ENCODE results near the gene ACKR3.

Gene ACKR3

DNA sequence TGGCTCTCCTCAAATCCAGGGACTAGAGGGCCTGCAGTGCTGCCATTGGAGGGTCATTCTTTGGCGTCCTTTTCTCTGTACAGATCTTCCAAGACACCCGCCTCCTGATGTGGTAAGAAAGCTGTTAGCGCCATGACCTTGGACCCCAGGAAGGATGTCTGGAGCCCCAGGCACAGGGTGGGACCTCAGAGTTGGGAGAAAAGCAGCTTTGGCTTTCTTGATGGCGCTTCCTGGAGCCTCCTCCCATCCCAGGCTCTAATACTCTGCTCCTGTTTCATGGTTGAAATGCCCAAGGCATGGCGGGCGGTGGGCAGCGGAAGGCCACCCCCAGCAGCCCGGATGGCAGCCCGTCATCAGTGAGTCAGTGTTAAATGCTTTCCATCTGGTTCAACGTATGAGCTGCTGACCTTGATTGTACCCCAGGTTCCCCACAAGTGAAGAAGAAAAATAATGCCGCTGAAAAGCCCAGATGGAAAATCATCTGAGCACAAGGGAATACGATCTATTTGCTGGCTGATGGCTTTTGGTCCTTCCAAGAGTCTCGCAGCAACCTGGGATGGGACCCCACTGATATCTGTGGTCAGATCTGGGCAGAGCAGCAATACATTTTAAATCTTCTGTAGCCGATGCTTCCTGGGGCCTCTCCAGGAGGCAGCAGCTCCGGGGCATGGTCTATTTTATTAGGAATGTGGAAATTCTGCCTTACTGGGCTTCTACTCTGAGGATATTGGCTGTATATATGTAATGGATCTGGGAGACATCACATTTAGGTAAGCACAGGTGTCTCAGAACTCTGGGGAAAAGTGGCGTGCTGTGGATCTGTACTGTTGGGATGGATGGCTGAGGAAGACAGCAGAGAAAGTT lies 15.1 kb downstream of the ACKR3 start:
- no peak for DNase-seq (ENCODE audit: low read depth in 2 of 3, low spot score in 1 of 3)

DNA sequence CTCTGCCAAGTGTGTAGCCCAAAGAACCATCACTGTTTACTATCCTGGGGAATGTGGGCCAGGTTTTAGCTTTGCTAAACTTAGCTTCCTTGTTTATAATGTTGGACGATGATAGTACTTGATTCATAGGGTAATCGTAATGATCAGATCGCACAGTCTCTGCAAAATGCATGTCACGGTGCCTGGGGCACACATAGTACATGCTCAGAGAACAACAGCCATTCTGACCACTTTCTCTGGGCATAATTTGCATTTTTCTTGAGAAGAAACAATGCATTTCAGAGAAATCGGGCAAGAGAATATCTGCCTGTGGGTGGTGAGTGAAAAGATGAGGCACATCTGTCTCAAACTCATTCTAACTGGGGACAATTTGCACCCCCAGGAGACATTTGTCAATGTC lies 16.3 kb downstream of the ACKR3 start:
- DNase-seq (ENCODE audit: low read depth in 2 of 3, low spot score in 1 of 3) = no peak

DNA sequence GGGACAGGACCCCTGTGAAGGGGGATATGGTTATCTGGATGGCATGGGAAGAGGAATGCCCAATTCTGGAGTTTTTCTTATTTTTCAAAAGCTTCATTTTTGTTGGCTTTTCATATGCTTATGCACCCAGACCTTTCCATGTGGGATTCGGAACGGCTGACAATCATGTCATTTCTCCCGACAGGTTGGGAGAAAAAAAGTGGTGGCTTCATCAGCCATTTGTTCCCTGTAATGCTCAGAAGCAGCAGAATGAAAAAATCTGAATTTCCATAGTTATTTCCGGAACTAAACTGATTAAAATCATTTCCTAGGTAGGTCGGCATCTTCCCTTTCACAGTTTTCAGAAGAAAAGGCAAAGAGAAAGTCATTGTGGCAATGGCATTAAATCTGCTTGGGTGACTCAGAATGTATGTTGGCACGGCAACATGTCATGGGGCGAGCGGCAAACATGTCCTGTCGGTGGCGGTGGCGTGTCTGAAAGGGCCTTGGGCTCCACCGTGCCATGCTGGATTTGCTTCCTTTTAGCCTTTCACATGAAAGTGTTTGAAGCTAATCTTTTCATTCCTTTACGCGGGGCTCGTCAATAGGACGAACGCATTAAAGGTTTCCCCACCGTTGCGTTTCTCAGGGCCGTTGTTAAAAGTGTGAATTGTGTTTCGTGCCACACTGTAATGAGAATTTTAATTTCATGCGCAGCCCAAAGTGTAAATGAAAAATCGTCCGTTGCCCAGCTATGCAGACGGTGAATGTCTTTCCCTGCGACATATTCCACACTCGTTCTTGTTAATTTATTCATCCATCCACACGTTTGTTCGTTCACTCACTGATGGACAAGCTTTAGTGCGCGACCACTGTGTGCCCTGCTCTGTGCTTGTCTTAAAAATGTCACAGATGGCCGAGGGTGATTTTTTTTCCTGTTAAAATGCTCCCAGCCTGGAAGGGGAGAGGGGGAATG lies 18.5 kb downstream of the ACKR3 start:
- DNase-seq (ENCODE audit: low read depth in 2 of 3, low spot score in 1 of 3) = no peak

DNA sequence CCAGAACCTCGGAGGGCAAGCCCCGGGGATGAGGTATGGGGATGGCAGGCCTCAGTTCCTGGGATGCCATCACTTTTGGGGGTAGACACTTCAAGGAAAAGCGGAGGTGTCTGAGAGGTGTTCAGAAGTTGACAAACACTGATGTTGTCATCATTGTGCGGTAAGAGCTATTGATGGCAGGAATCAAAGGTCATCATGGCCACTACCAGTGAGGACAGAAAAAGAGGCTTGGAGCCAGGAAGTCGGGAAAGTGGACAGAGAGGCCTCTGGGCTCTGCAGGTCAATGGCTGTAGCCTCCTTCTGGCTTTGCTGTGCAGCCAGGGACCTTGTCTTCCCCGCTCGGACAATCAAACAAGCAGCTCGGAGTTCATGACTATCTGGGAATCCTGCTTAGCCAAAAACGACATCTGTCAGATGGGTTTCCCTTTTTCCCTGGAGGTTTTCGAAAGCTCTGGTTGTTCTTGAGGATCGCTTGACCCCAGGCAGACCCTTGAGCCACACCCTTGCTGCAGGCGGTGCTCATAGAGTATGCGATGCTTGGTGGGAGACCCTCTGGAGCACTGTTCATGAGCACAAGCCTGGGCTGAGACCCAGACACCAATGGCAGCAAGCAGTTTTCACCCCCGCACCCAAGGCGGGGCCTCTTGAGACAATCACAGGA lies 19.4 kb downstream of the ACKR3 start:
- no peak for DNase-seq (ENCODE audit: low read depth in 2 of 3, low spot score in 1 of 3)

DNA sequence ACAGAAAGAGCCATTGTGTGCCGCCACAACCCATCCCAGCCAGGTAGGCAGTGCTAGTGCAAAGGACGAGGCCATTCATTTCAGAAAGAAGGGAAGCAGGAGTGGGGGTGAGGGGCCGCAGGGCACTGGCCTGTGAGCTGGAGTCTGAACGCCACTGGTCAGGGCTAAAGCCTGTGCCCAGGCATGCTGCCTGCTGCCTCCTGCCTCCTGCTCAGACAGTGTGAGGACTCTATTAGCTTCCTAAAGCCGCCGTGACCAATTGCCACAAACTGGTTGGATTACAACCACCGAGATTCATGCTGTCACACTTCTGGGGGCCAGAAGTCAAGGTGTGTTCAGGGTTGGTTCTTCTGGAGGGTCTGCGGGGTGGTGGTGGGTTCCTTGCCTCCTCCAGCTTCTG lies 21.2 kb downstream of the ACKR3 start:
- DNase-seq (ENCODE audit: low read depth in 2 of 3, low spot score in 1 of 3) = no peak

DNA sequence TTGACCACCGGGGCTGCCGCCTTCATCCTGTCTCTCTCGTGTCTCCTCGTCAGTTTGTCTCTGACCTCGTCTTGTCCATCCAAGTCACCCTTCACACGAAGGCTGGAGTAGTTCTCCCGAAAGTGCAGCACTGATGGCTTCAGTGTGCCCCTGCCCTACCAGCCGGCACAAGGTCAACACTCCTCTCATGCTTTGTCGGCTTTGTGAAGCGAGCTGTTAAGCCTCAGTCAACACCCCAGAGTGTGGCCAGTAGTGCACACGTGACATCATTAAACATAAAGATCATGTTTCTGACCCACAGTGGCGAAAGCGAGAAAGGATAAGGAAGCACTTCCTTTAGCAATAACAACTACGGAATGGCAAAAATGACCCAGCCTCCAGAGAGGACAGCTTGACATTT lies 23.2 kb downstream of the ACKR3 start:
- DNase-seq (ENCODE audit: low read depth in 2 of 3, low spot score in 1 of 3) = no peak

DNA sequence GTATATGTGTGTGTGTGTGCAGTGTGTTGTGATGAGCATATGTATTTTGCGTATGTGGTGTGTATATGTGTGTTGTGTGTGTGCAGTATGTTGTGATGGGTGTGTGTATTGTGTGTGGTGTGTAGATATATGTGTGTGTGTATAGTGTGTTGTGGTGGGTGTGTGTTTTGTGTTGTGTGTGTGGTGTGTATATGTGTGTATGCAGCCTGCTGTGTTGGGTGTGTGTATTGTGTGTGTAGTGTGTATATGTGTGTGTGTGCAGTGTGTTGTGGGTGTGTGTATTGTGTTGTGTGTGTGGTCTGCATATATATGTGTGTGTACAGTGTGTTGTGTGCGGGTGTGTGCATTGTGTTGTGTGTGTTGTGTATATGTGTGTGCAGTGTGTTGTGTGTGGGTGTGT lies 23.9 kb downstream of the ACKR3 start:
- no peak for DNase-seq (ENCODE audit: low read depth in 2 of 3, low spot score in 1 of 3)

DNA sequence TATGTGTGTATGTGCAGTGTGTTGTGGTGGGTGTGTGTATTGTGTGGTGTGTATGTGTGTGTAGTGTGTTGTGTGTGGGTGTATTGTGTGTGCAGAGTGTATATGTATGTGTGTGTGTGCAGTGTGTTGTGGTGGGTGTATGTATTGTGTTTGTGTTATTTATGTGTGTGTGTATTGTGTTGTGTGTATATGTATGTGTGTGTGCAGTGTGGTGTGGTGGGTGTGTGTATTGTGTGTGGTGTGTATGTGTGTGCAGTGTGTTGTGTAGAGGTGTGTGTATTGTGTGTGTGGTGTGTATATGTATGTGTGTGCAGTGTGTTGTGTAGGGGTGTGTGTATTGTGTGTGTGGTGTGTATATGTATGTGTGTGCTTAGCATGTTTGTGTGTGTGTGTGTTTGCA lies 24.3 kb downstream of the ACKR3 start:
- DNase-seq (ENCODE audit: low read depth in 2 of 3, low spot score in 1 of 3) = no peak

DNA sequence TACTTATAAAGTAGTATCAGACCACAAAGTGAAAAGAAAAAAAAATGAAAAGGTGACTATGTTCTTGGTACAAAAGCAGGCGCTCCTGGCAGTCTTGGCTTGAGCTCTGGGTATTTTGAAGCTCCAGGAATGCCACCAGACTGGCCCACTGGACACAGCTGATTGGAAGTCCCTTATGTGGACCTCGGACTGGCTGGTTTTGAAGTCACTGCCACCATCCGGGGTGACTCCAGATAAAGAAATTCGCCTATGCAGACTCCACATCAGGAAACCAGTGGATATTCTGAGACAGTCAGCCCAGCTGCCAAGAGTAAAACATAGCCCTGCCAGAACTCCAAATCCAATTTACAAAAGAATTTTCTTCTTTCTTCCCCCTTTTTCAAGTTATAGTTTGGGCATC lies 28.0 kb downstream of the ACKR3 start:
- no peak for DNase-seq (ENCODE audit: low read depth in 2 of 3, low spot score in 1 of 3)

DNA sequence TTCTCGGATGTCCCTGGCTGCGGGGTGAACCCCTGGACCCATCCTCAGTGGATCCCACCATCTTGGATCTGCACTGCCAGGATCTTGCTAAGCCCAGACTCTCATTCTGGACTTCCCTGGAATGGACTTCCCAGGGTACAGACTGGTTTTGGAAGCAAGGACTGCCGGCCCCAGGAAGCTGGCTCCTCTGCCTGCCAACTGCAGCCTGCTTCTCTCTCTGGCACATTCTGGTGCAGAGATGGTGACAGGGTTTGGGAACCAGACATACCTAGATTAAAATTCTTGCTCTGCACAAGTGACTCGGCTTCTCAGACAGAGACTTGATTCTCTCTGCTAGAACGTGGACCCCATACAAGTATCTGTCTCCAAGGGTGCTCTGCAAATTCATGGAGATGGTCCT lies 29.4 kb downstream of the ACKR3 start:
- no peak for DNase-seq (ENCODE audit: low read depth in 2 of 3, low spot score in 1 of 3)

DNA sequence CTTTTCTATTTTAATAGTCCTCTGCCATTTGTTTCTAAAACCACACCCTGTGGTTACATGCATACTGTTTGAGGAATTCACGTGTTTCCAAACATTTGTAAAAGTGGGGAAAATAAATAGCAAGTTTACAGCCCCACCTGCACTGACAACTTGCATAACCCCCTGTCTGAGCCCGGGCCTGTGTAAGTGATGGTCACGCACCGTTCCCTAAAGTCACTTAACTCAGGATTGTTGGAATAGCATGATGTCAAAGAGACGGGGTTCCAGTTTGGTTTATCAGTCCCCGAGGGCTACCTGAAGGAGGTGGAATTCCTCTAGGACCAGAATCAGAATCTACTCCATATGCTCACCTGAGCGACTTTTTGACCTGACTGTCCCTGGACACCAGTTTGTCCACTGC lies 30.5 kb downstream of the ACKR3 start:
- DNase-seq (ENCODE audit: low read depth in 2 of 3, low spot score in 1 of 3) = no peak

DNA sequence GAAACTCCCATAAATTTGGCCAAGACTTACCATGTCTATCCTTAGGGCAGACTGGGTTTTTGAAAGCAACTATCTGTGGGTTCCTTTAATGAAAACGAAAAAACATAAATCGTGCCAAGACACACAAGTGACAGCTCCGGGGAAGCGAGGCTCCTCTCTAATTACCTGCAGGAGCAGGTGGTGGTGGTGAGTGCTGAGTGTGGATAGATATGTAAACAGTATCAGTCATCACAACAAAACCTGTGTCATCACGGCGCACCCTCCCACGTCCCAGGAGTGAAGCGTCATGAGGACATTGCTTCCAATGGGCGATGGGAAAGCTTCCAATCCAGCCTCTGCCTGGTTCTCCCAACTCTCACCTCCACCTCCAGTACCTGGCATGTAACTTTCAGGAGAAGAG lies 31.3 kb downstream of the ACKR3 start:
- DNase-seq (ENCODE audit: low read depth in 2 of 3, low spot score in 1 of 3) = no peak

DNA sequence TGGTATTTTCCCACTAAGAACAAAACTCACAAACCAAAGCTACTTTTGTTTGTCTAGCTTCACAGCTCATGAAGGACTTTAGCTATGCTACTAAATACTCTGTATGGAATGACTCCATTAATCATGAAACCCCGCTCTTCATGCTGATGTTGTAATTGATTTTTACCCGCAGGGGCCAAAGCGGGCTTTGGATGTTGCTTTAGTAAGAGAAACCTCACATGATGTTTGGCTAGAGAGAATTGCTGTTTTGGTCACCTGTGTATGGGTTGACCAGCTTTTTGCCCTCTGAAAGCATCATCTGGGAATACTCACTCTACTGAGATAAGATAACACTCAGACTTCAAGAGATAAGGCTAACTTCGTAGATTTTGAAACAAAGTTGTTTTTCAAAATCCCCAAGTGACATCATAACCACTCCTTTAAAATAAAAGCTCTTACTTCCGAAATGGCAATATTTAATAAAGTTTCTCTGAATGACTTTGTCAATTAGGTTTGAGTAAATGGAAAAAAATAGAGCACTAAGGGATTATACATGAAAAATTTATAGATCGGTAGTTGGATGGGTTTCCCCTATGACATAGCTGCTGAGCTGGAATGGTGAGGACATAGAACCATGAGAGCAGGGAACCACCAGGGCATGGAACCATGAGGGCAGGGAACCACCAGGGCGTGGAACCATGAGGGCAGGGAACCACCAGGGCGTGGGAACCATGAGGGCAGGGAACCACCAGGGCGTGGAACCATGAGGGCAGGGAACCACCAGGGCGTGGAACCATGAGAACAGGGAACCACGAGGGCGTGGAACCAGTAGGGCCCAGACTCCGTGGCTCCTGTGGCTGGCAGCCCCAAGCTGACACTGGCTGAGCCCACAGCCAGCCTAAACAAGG lies 31.9 kb downstream of the ACKR3 start:
- DNase-seq (ENCODE audit: low read depth in 2 of 3, low spot score in 1 of 3) = no peak

DNA sequence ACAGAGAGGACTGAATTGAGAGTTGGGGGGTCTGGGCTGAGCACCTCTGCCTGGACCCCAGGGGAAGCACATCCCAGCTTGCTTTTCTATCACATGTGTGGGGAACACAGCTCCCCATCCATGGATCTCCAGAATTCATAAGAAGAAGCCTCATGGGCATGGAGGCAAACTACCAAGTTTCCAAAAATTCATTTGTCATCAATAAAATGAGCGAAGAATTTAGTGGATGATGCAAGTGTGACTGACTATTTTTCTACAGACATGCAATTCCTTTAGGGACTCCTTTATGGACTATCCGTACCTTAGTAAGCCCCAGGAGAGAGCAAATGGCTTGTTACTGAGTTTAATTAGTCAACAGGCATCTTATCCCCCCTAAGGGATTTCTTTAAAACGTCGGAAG lies 33.1 kb downstream of the ACKR3 start:
- DNase-seq (ENCODE audit: low read depth in 2 of 3, low spot score in 1 of 3) = no peak

DNA sequence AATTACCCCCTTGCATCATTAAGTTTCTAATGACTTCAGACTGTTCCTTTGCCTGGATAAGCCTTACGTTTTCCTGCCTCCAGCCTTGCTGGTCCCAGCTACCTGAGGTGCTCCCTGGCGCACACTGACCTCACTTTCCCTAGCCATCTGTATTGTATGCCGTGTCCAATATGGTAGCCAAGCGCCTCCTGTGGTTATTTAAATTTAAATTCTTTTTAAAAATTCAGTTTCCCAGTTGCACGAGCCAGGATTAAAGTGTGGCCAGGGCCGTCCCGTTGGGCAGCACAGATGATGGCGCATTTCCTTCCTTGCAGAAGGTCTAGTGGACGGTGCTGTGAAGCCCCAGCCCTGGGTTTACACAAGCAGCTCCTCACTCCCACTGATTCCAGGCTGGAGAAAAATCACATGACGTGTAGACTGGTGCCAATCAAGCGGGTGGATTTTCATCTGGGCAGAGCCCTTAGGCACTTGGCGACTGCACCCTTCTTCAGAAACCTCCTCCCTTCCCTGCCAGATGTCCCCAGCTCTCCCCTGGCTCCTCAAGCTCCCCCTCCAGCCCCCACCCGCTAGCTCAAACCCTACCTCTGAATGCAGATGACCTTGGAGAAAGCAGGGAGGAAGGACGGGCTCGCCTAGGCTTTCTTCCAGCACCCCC lies 33.9 kb downstream of the ACKR3 start:
- DNase-seq (ENCODE audit: low read depth in 2 of 3, low spot score in 1 of 3) = no peak

DNA sequence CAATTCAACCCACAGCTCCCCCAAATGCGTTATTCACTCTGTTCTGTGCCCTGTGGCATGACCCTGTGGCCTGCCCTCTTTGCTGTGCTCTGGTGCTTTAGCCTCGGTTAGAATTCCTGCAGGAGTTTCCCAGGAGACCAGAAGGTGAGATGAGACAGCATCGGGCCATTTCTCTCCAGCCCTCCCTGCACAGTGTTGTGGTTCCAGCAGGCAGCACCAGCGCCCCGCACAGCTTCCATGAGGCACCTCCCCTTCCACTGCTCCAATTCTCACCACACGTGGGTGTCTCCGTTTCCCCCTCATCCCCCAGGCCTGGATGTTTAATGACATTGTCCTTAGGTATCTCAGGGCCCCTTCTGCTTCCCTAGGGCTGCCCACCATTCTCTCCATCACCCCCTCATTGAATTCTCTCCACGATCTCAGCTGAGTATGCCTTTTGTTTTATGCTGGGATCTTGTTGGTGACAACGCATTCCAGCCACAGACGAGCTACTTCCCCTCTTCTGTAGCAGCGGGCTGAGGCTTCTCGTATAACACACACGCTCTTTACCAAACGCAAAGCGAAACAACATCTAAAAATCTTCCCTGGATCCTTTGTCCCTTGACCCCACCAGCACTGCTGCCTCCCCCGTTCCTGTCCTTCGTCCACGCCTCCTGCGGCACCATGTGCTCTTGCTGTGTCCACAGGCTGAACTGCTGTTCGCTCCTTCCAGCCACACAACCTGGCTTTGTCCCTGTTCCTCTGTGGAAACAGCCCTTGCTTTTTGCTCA lies 35.1 kb downstream of the ACKR3 start:
- DNase-seq (ENCODE audit: low read depth in 2 of 3, low spot score in 1 of 3) = no peak

DNA sequence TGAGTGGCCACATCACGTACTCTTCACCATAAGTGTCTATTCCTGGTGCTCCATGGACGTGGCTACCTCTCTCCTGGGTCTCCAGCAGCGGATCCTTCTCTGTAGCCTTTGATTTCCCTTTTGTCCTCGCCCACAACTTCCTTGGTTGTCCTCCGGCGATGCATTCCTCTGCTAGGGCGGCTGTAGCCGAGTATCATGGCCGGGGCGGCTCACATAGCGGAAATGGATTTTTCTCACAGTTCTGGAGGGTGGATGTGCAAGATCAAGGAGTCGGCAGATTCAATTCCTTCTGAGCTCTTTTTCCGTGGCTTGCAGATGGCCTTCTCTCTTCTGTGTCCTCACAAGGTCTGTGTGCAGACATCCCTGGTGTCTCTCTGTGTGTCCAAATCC lies 35.7 kb downstream of the ACKR3 start:
- no peak for DNase-seq (ENCODE audit: low read depth in 2 of 3, low spot score in 1 of 3)

DNA sequence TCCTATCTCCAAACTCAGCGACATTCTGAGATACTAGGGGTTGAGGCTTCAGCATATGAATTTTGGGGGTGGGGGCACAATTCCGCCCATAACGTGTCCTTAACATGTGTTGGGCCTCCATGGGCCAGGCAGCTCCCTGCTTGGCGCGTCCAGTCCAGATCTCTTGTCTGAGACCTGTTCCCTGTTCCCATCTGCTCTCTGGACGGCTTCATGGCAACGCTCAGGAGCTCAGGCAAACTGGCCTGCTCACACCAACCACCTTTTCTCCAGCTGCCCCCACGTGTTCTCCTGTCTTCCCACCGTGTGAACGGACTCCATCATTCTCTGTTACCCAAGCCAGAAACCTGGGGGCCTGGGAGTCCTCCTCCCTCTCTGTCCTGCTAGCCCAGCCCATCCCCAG lies 36.4 kb downstream of the ACKR3 start:
- no peak for DNase-seq (ENCODE audit: low read depth in 2 of 3, low spot score in 1 of 3)

DNA sequence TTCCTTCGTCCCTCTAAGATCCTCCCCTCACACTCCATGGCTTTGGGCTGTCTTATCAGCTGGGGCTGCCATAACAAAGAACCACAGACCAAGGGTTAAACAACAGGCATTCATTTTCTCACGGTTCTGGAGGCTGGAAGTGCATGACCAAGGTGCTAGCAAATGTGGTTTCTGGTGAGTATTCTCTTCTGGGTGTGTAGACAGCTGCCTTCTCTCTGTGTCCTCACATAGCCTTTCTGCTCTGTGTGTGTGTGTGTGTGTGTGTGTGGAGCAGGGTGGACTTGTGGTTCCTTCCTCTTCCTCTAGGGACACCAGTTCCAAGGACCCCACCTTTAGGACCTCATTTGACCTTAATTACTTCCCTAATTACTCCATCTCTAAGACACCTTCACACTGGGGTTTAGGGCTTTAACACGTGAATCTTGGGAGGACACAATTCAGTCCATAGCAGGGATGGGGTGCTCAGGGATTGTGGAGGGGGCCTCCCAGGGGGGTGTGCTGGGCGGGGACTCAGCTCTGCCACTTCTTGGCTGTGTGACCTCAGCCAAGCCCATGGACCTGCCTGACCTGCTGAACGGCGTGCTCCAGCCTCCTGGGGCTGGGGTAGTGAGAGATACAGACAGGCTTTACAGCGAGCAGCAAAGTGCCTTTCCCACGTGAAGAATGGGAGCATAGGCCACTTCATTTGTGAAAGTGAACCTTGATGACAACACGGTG lies 38.0 kb downstream of the ACKR3 start:
- no peak for DNase-seq (ENCODE audit: low read depth in 2 of 3, low spot score in 1 of 3)
